WTC11 (cell line): ENCODE measurements around the gene CX3CL1. TPM values are rescaled to one million over a fixed set of nuclear protein-coding genes. Genes with fewer than 3 reads are reported as not detected.

ENCODE experiments used
- ATAC-seq: fragments of 200-7000 bp; cut with Tn5 transposase; 2 replicates; pipeline ENCODE4 v1.10.0; 2021; ENCODE audit warnings: mild to moderate bottlenecking, moderate library complexity
- CTCF ChIA-PET: fragments of 300-600 bp; sonication (Branson Sonifier 250); formaldehyde crosslinking; loops from one replicate; lab custom pipeline; 2021; ENCODE audit warnings: antibody characterized with exemption; lab: Charles Lee
- POLR2A ChIA-PET: fragments of 350-600 bp; sonication (Branson Sonifier 250); formaldehyde crosslinking; loops from one replicate; lab custom pipeline; 2021; ENCODE audit warnings: antibody characterized with exemption; lab: Charles Lee
- DNase-seq: peaks from one replicate; pipeline ENCODE4 v3.0.0; 2021; ENCODE audit warnings: low spot score
- H3K27ac Mint-ChIP-seq: 2 replicates; pipeline ENCODE4 v1.8.0; 2021; ENCODE audit warnings: mixed read lengths
- H3K27me3 Mint-ChIP-seq: 2 replicates; pipeline ENCODE4 v1.8.0; 2021; ENCODE audit warnings: low read depth, mild to moderate bottlenecking, moderate library complexity, mixed read lengths
- H3K36me3 Mint-ChIP-seq: 2 replicates; pipeline ENCODE4 v1.8.0; 2021; ENCODE audit warnings: mixed read lengths
- H3K4me1 Mint-ChIP-seq: 2 replicates; pipeline ENCODE4 v1.8.0; 2022; ENCODE audit warnings: mixed read lengths
- H3K4me3 Mint-ChIP-seq: 2 replicates; pipeline ENCODE4 v1.8.0; 2021; ENCODE audit warnings: mild to moderate bottlenecking, moderate library complexity, mixed read lengths
- H3K9me3 Mint-ChIP-seq: 2 replicates; pipeline ENCODE4 v1.8.0; 2021; ENCODE audit warnings: mixed read lengths
- ATF1 ChIP-seq: sonication (generic); formaldehyde crosslinking; IDR thresholded peaks from 2 replicates; pipeline ENCODE4 v1.8.1; 2023; ENCODE audit warnings: mild to moderate bottlenecking, moderate library complexity, missing genetic modification reagents
- CBFB ChIP-seq: sonication (generic); formaldehyde crosslinking; IDR thresholded peaks from 2 replicates; pipeline ENCODE4 v1.8.1; 2022; ENCODE audit warnings: mild to moderate bottlenecking, low read depth, missing genetic modification reagents
- CREM ChIP-seq: sonication (generic); formaldehyde crosslinking; IDR thresholded peaks from 2 replicates; pipeline ENCODE4 v1.8.1; 2022; ENCODE audit warnings: mild to moderate bottlenecking, missing genetic modification reagents, moderate library complexity
- ESRRA ChIP-seq: sonication (generic); formaldehyde crosslinking; IDR thresholded peaks from 2 replicates; pipeline ENCODE4 v1.8.1; 2022; ENCODE audit warnings: mild to moderate bottlenecking, missing genetic modification reagents, borderline replicate concordance
- JUN ChIP-seq: sonication (generic); formaldehyde crosslinking; IDR thresholded peaks from 2 replicates; pipeline ENCODE4 v1.8.0; 2023; ENCODE audit warnings: mild to moderate bottlenecking, missing genetic modification reagents
- NR1H2 ChIP-seq: sonication (generic); formaldehyde crosslinking; IDR thresholded peaks from 2 replicates; pipeline ENCODE4 v1.9.0; 2021; ENCODE audit warnings: mild to moderate bottlenecking, moderate library complexity, missing genetic modification reagents
- PRRX2 ChIP-seq: fragments of 250-450 bp; sonication (Bioruptor Pico); IDR thresholded peaks from 2 replicates; pipeline ENCODE4 v1.8.0; 2021; ENCODE audit warnings: mild to moderate bottlenecking
- RELA ChIP-seq: sonication (generic); formaldehyde crosslinking; IDR thresholded peaks from 2 replicates; pipeline ENCODE4 v1.8.1; 2022; ENCODE audit warnings: missing genetic modification reagents, mild to moderate bottlenecking, borderline replicate concordance
- RORB ChIP-seq: fragments of 250-450 bp; sonication (Bioruptor Pico); IDR thresholded peaks from 2 replicates; pipeline ENCODE4 v1.9.0; 2021; ENCODE audit warnings: mild to moderate bottlenecking
- ZNF219 ChIP-seq: sonication (generic); formaldehyde crosslinking; IDR thresholded peaks from 2 replicates; pipeline ENCODE4 v1.8.0; 2023; ENCODE audit warnings: missing genetic modification reagents, mild to moderate bottlenecking, borderline replicate concordance
- ZNF263 ChIP-seq: sonication (generic); formaldehyde crosslinking; IDR thresholded peaks from 2 replicates; pipeline ENCODE4 v1.8.1; 2022; ENCODE audit warnings: low read depth, mild to moderate bottlenecking, moderate library complexity, missing genetic modification reagents
- total RNA-seq: library from RNA; stranded (reverse); gene quantifications from 3 replicates; pipeline ENCODE4 v1.2.3, GENCODE V29; 2021
- TF ChIP-seq, protein P1 (sequence below): sonication (generic); formaldehyde crosslinking; conservative IDR thresholded peaks from 2 replicates; pipeline ENCODE4 v1.8.1; 2023; ENCODE audit warnings: mild to moderate bottlenecking, low read depth, missing genetic modification reagents, moderate library complexity
- TF ChIP-seq, protein P2 (sequence below): sonication (generic); formaldehyde crosslinking; IDR thresholded peaks from 2 replicates; pipeline ENCODE4 v1.8.1; 2022; ENCODE audit warnings: low read depth, mild to moderate bottlenecking, moderate library complexity, missing genetic modification reagents, borderline replicate concordance
- TF ChIP-seq, protein P3 (sequence below): sonication (generic); formaldehyde crosslinking; IDR thresholded peaks from 2 replicates; pipeline ENCODE4 v1.8.1; 2023; ENCODE audit warnings: mild to moderate bottlenecking, missing genetic modification reagents, moderate library complexity
- TF ChIP-seq, protein P4 (sequence below): sonication (generic); formaldehyde crosslinking; IDR thresholded peaks from 2 replicates; pipeline ENCODE4 v1.8.0; 2022; ENCODE audit warnings: mild to moderate bottlenecking, missing genetic modification reagents
- TF ChIP-seq, protein P5 (sequence below): sonication (generic); formaldehyde crosslinking; IDR thresholded peaks from 2 replicates; pipeline ENCODE4 v1.8.1; 2022; ENCODE audit warnings: mild to moderate bottlenecking, missing genetic modification reagents, moderate library complexity, borderline replicate concordance
- TF ChIP-seq, protein P6 (sequence below): sonication (generic); formaldehyde crosslinking; IDR thresholded peaks from 2 replicates; pipeline ENCODE4 v1.8.0; 2022; ENCODE audit warnings: missing genetic modification reagents
- TF ChIP-seq, protein P7 (sequence below): sonication (generic); formaldehyde crosslinking; IDR thresholded peaks from 2 replicates; pipeline ENCODE4 v1.8.0; 2023; ENCODE audit warnings: mild to moderate bottlenecking, missing genetic modification reagents

Gene CX3CL1
- total RNA-seq, 1 experiment from 2014 or later: 1.2 TPM

DNA sequence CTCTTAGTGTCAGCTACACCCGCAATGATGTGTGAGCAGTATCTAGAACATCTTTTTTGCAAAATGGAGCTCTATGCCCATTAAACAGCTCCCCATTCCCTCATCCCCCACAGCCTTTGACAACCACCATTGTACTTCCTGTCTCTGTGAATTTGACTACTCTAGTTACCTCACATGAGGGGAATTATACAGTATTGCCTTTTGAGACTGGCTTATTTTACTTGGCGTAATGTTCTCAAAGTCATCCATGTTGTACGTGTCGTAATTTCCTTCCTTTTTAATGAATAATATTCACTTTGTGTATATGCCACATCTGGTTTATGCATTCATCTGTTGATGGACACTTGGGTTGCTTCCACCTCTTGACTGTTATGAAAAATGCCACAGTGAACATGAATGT is 36.9 kb upstream of the CX3CL1 start (continued):
- TF ChIP-seq, protein P1, sequence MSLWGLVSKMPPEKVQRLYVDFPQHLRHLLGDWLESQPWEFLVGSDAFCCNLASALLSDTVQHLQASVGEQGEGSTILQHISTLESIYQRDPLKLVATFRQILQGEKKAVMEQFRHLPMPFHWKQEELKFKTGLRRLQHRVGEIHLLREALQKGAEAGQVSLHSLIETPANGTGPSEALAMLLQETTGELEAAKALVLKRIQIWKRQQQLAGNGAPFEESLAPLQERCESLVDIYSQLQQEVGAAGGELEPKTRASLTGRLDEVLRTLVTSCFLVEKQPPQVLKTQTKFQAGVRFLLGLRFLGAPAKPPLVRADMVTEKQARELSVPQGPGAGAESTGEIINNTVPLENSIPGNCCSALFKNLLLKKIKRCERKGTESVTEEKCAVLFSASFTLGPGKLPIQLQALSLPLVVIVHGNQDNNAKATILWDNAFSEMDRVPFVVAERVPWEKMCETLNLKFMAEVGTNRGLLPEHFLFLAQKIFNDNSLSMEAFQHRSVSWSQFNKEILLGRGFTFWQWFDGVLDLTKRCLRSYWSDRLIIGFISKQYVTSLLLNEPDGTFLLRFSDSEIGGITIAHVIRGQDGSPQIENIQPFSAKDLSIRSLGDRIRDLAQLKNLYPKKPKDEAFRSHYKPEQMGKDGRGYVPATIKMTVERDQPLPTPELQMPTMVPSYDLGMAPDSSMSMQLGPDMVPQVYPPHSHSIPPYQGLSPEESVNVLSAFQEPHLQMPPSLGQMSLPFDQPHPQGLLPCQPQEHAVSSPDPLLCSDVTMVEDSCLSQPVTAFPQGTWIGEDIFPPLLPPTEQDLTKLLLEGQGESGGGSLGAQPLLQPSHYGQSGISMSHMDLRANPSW: no peak
- TF ChIP-seq ESRRA (CRISPR knock-in tag): no peak
- TF ChIP-seq, protein P2, sequence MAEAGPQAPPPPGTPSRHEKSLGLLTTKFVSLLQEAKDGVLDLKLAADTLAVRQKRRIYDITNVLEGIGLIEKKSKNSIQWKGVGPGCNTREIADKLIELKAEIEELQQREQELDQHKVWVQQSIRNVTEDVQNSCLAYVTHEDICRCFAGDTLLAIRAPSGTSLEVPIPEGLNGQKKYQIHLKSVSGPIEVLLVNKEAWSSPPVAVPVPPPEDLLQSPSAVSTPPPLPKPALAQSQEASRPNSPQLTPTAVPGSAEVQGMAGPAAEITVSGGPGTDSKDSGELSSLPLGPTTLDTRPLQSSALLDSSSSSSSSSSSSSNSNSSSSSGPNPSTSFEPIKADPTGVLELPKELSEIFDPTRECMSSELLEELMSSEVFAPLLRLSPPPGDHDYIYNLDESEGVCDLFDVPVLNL: no peak
- TF ChIP-seq PRRX2 (CRISPR knock-in tag): no peak
- TF ChIP-seq CREM (CRISPR knock-in tag): no peak
- TF ChIP-seq NR1H2 (CRISPR knock-in tag): no peak
- TF ChIP-seq CBFB (CRISPR knock-in tag): no peak

DNA sequence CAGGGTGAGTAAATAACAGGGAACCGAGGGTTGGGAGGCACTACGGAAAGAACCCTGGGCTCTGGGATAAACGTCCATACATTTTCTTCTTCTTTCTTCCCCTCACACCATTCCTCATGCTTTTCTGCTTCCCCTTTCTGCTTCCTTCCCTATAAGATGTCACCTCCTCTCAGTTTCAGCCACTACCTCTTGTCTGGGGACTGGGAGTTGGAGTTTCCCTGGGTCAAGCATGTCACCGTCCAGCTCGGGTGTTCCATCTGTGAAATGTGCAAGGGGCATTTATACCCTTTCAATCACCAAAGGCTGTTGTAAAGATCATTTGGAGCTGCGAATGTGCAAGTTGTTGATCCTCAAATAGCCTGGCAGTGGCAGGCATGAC is 31.2 kb upstream of the CX3CL1 start:
- Mint-ChIP-seq H3K27ac (no peak overlapping the region), H3K9me3 (peaks cover 3% of the 10 kb centered on the region; the same call in 1 of the 2 replicates), H3K4me3 (no peak overlapping the region), H3K4me1 (no peaks in the 10 kb centered on the region), H3K36me3 (no peaks in the 10 kb centered on the region), H3K27me3 (no peaks in the 10 kb centered on the region; the same call in 1 of the 2 replicates)
- DNase-seq (no peak), ATAC-seq (no peak)
- POLR2A ChIA-PET: no interaction called here
- CTCF ChIA-PET: no interaction called here
- TF ChIP-seq, protein P3, sequence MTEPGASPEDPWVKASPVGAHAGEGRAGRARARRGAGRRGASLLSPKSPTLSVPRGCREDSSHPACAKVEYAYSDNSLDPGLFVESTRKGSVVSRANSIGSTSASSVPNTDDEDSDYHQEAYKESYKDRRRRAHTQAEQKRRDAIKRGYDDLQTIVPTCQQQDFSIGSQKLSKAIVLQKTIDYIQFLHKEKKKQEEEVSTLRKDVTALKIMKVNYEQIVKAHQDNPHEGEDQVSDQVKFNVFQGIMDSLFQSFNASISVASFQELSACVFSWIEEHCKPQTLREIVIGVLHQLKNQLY (CRISPR knock-in tag): no peak
- TF ChIP-seq JUN (CRISPR knock-in tag) (no peak), ZNF219 (no peak)
- TF ChIP-seq, protein P4, sequence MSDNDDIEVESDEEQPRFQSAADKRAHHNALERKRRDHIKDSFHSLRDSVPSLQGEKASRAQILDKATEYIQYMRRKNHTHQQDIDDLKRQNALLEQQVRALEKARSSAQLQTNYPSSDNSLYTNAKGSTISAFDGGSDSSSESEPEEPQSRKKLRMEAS (CRISPR knock-in tag): no peak
- TF ChIP-seq, protein P5, sequence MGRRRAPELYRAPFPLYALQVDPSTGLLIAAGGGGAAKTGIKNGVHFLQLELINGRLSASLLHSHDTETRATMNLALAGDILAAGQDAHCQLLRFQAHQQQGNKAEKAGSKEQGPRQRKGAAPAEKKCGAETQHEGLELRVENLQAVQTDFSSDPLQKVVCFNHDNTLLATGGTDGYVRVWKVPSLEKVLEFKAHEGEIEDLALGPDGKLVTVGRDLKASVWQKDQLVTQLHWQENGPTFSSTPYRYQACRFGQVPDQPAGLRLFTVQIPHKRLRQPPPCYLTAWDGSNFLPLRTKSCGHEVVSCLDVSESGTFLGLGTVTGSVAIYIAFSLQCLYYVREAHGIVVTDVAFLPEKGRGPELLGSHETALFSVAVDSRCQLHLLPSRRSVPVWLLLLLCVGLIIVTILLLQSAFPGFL (CRISPR knock-in tag): no peak

DNA sequence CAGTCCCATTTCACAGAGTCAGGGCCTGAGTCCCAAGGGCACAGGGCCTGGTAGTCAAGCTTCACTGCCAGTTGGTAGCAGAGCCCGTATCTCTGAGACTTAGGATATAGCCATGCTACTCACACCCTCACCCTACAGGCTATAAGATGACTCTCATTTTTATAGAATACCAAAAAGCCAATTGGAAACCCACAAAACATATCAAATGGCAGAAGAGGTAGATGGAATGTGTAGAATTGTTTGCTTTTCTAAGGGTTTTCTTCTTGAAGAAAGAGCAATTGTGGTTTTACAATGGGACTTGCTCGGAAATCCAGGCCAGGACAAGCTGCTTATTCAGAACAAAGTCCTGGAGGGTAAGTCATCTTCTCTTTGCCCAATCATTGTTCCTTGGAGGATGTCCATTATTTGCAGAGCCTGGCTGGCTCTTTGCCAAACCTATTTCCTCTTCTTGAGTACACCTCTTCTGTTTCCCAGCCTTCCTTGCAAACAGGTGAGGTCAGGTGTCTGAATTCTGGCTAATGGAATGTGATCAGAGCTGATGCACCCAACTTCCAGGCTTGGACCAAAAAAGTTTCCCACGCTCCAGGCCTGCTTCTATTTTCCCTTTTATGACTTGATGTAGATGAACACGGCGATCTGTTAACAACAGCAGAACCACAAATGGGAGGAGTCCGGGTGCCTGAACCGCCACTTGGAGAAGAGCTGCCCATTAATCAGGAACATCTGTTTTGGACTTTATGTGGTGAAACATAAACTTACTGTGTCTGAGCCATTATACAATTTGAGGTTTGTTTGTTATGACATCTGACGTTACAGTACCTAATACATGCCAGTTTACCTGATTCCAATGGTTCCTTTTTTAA is 30.6 kb upstream of the CX3CL1 start:
- no peaks in the 10 kb centered on the region for H3K4me1 Mint-ChIP-seq
- ChIA-PET POLR2A (interaction anchor here (0.6 kb wide), 1 partner anchor 58 kb away, joined by 3 read pairs; no protein-coding TSS in a partner anchor), CTCF (no interaction called here)
- ATAC-seq (no peak), DNase-seq (no peak)
- no peaks in the 10 kb centered on the region for H3K36me3 Mint-ChIP-seq
- no peak overlapping the region for H3K27ac Mint-ChIP-seq
- H3K9me3 Mint-ChIP-seq: no peaks in the 10 kb centered on the region
- no peak overlapping the region for H3K4me3 Mint-ChIP-seq
- H3K27me3 Mint-ChIP-seq: no peaks in the 10 kb centered on the region; the same call in 1 of the 2 replicates
- TF ChIP-seq, protein P5 (CRISPR knock-in tag): no peak
- TF ChIP-seq RORB (CRISPR knock-in tag) (no peak), ESRRA (CRISPR knock-in tag) (no peak), ZNF263 (no peak), ATF1 (CRISPR knock-in tag) (no peak), RELA (CRISPR knock-in tag) (no peak)
- TF ChIP-seq, protein P6, sequence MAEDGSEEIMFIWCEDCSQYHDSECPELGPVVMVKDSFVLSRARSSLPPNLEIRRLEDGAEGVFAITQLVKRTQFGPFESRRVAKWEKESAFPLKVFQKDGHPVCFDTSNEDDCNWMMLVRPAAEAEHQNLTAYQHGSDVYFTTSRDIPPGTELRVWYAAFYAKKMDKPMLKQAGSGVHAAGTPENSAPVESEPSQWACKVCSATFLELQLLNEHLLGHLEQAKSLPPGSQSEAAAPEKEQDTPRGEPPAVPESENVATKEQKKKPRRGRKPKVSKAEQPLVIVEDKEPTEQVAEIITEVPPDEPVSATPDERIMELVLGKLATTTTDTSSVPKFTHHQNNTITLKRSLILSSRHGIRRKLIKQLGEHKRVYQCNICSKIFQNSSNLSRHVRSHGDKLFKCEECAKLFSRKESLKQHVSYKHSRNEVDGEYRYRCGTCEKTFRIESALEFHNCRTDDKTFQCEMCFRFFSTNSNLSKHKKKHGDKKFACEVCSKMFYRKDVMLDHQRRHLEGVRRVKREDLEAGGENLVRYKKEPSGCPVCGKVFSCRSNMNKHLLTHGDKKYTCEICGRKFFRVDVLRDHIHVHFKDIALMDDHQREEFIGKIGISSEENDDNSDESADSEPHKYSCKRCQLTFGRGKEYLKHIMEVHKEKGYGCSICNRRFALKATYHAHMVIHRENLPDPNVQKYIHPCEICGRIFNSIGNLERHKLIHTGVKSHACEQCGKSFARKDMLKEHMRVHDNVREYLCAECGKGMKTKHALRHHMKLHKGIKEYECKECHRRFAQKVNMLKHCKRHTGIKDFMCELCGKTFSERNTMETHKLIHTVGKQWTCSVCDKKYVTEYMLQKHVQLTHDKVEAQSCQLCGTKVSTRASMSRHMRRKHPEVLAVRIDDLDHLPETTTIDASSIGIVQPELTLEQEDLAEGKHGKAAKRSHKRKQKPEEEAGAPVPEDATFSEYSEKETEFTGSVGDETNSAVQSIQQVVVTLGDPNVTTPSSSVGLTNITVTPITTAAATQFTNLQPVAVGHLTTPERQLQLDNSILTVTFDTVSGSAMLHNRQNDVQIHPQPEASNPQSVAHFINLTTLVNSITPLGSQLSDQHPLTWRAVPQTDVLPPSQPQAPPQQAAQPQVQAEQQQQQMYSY (CRISPR knock-in tag): no peak
- TF ChIP-seq, protein P7, sequence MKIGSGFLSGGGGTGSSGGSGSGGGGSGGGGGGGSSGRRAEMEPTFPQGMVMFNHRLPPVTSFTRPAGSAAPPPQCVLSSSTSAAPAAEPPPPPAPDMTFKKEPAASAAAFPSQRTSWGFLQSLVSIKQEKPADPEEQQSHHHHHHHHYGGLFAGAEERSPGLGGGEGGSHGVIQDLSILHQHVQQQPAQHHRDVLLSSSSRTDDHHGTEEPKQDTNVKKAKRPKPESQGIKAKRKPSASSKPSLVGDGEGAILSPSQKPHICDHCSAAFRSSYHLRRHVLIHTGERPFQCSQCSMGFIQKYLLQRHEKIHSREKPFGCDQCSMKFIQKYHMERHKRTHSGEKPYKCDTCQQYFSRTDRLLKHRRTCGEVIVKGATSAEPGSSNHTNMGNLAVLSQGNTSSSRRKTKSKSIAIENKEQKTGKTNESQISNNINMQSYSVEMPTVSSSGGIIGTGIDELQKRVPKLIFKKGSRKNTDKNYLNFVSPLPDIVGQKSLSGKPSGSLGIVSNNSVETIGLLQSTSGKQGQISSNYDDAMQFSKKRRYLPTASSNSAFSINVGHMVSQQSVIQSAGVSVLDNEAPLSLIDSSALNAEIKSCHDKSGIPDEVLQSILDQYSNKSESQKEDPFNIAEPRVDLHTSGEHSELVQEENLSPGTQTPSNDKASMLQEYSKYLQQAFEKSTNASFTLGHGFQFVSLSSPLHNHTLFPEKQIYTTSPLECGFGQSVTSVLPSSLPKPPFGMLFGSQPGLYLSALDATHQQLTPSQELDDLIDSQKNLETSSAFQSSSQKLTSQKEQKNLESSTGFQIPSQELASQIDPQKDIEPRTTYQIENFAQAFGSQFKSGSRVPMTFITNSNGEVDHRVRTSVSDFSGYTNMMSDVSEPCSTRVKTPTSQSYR (CRISPR knock-in tag): no peak
